Smooth muscle cell of the pulmonary artery (primary cell): ENCODE measurements around the gene ACIN1. TPM values are rescaled to one million over a fixed set of nuclear protein-coding genes. Genes with fewer than 3 reads are reported as not detected.

Experiments
- total RNA-seq: library from RNA; depleted of rRNA; stranded (reverse); fragments of >200 nt; gene quantifications from 2 replicates; pipeline ENCODE4 v1.2.3, GENCODE V29; 2014

Gene ACIN1
- total RNA-seq: 67.6 and 71.1 TPM in 2 replicates

GRCh38 chr14:23094666-23095195 is at the start of gene ACIN1:
Gene ACIN1, minus strand, starts transcription at chr14:23095136. Its CDS starts 24 bp downstream, at chr14:23095112.

GRCh38 chr14:23118506-23119362 is 23.8 kb upstream of the ACIN1 start, which contains the start of gene CEBPE:
Gene CEBPE, minus strand, starts transcription at chr14:23119255. Its CDS starts 164 bp downstream, at chr14:23119091.

GRCh38 chr14:23104591-23105347 is 9.8 kb upstream of the ACIN1 start, which contains the start of gene CIROP:
Gene CIROP, minus strand, starts transcription at chr14:23104989. Its CDS starts 69 bp downstream, at chr14:23104920.

GRCh38 chr14:23095196-23096108 is 516 bp upstream of the ACIN1 start, which contains the start of gene C14orf119:
Gene C14orf119, plus strand, starts transcription at chr14:23095505. Its CDS starts 2,154 bp downstream, at chr14:23097659.

GRCh38 chr14:23056956-23057756 is 37.8 kb downstream of the ACIN1 start, which contains the start of gene CDH24:
Gene CDH24, minus strand, starts transcription at chr14:23057520. Its CDS starts 1,787 bp downstream, at chr14:23055733.

GRCh38 chr14:23042162-23042965 is 52.6 kb downstream of the ACIN1 start, which contains the start of gene PSMB11:
Gene PSMB11, plus strand, starts transcription at chr14:23042212. Its CDS starts 14 bp downstream, at chr14:23042226.

GRCh38 chr14:23034498-23035302 is 60.2 kb downstream of the ACIN1 start, which contains the start of gene PSMB5:
Gene PSMB5, minus strand, starts transcription at chr14:23034900. Its CDS starts 19 bp downstream, at chr14:23034881.

GRCh38 chr14:23009939-23010726 is 84.8 kb downstream of the ACIN1 start, which contains the start of gene C14orf93:
Gene C14orf93, minus strand, starts transcription at chr14:23010143. Its CDS starts 11,120 bp downstream, at chr14:22999023.

Other genes with a start within 250 kb of the ACIN1 start
- 262 and 319 TPM in 2 replicates for gene LRP10, start 223.4 kb downstream of the ACIN1 start, total RNA-seq
- gene REM2, start 211.9 kb downstream of the ACIN1 start, total RNA-seq: 0.07 and 0.13 TPM in 2 replicates
- gene RBM23, start 176.0 kb downstream of the ACIN1 start, total RNA-seq: 47.0 and 52.3 TPM in 2 replicates
- 47.2 and 51.7 TPM in 2 replicates for gene PRMT5, start 165.8 kb downstream of the ACIN1 start, total RNA-seq
- 22.2 and 30.2 TPM in 2 replicates for gene HAUS4, start 138.0 kb downstream of the ACIN1 start, total RNA-seq
- 43.2 and 61.2 TPM in 2 replicates for gene AJUBA, start 112.6 kb downstream of the ACIN1 start, total RNA-seq
- 10.2 and 12.7 TPM in 2 replicates for gene C14orf93, start 85.0 kb downstream of the ACIN1 start, total RNA-seq
- gene PSMB5, start 60.2 kb downstream of the ACIN1 start, total RNA-seq: 174 and 207 TPM in 2 replicates
- not detected in 2 replicates for gene PSMB11, start 52.9 kb downstream of the ACIN1 start, total RNA-seq
- 5.0 and 5.1 TPM in 2 replicates for gene CDH24, start 37.6 kb downstream of the ACIN1 start, total RNA-seq
- 58.3 and 60.9 TPM in 2 replicates for gene C14orf119, start 369 bp upstream of the ACIN1 start, total RNA-seq
- gene CIROP, start 9.9 kb upstream of the ACIN1 start, total RNA-seq: 0.13 TPM in 1 of 2 replicates, not detected in the other
- not detected in 2 replicates for gene CEBPE, start 24.1 kb upstream of the ACIN1 start, total RNA-seq
- gene SLC7A8, start 88.5 kb upstream of the ACIN1 start, total RNA-seq: 8.0 and 8.6 TPM in 2 replicates
- not detected in 2 replicates for gene RNF212B, start 142.8 kb upstream of the ACIN1 start, total RNA-seq
- gene HOMEZ, start 191.0 kb upstream of the ACIN1 start, total RNA-seq: 4.2 and 6.4 TPM in 2 replicates
- 3.9 and 5.0 TPM in 2 replicates for gene PPP1R3E, start 207.7 kb upstream of the ACIN1 start, total RNA-seq
- 31.4 and 31.5 TPM in 2 replicates for gene BCL2L2, start 211.7 kb upstream of the ACIN1 start, total RNA-seq
- gene PABPN1, start 226.3 kb upstream of the ACIN1 start, total RNA-seq: 59.7 and 77.2 TPM in 2 replicates